Measurements from ENCODE around the gene ISG20L2.

DNA sequence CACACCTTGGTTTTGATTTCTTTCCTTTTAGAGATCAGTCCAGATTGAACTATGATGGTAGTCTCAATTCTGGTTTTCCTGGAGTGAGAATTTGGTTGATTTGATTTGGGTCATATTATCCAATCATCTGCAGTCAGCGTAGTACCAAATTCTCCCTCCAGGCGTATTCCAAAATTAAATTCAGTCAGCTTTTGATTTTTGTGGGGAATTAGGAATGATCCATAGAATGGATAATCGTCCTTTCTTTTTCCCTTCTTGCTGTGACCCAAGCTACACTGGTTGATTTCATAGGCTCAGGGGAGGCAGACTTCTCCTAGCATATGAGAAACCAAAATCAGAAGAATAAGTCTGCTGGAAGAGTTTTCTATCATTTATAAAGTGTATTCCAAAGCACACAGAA, 43.7 kb upstream of the ISG20L2 start:
- TF ChIP-seq, protein P1, sequence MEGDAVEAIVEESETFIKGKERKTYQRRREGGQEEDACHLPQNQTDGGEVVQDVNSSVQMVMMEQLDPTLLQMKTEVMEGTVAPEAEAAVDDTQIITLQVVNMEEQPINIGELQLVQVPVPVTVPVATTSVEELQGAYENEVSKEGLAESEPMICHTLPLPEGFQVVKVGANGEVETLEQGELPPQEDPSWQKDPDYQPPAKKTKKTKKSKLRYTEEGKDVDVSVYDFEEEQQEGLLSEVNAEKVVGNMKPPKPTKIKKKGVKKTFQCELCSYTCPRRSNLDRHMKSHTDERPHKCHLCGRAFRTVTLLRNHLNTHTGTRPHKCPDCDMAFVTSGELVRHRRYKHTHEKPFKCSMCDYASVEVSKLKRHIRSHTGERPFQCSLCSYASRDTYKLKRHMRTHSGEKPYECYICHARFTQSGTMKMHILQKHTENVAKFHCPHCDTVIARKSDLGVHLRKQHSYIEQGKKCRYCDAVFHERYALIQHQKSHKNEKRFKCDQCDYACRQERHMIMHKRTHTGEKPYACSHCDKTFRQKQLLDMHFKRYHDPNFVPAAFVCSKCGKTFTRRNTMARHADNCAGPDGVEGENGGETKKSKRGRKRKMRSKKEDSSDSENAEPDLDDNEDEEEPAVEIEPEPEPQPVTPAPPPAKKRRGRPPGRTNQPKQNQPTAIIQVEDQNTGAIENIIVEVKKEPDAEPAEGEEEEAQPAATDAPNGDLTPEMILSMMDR (IDR thresholded peaks at IDR 0.05): no peak
- no peak for TF ChIP-seq POLR2A (IDR thresholded peaks at IDR 0.05)
